NCI-H187 (cell line): ENCODE measurements around the gene GTF2H2C.
"Not testable (repeated sequence)": the region's sequence is repeated elsewhere in the genome, so short reads cannot be mapped to it uniquely, and the experiment has no call there.

ENCODE experiments used
- DNase-seq, 2 experiments: peaks; one replicate each; lab custom pipeline; 2025; lab: John Stamatoyannopoulos, UW

GTF2H2C gene

DNA sequence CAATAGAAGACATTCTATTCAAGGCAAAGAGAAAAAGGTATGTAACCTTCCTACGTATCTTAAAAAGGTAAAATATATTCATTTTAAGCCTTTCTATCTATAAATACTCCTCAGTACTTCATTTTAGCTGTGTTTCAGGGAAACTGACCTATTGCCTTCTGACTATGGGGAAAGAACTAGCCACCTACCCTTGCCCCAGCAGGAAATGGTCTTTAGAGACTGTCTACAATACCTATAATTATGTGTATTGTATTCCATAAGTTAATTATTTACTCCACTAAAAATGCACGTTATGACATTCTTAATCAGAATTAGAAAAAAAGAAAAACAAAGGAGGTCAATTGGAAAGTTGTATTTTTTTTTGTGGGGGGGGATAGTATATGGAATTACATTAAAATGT is 6.2 kb downstream of the GTF2H2C start:
- DNase-seq: not testable (repeated sequence)

DNA sequence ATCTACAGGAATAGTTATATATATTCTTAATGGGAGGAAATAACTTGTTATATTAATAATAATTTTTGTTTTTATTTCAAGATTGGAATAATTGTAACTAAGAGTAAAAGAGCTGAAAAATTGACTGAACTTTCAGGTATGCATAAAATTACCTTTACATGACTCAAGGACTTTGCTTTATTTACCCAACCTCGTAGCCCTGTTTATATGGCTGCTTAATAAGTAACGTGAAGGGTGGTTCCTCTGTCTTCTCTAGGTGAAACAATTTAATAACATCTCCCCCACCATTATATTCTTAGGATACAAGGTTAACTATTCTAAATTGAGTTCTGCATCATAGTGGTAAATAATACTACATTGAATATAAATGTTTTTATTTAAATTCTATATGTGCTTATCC is 8.1 kb downstream of the GTF2H2C start:
- not testable (repeated sequence) for DNase-seq

GRCh38 chr5:69583356-69583755 is 23.4 kb downstream of the GTF2H2C start:
- DNase-seq: not testable (repeated sequence)

- not testable (repeated sequence) for DNase-seq
These were observed 36.3 kb downstream of the GTF2H2C start for GRCh38 chr5:69596114-69596840.

DNA sequence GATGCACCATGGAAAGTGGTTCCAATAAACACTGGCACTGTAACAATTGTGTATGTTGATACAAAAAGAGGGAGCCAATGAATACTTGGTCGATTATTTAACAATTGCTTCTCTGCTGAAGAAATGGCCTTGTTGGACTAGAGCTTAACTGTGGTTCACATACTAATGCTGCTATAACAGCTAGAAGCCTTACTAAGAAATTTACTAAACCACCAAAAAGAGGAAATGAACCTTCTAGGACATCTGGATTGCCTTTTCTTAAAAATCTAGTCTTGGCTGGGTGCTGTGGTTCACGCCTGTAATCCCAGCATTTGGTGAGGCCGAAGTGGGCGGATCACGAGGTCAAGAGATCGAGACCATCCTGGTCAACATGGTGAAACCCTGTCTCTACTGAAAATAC is 42.0 kb downstream of the GTF2H2C start:
- not testable (repeated sequence) for DNase-seq

DNA sequence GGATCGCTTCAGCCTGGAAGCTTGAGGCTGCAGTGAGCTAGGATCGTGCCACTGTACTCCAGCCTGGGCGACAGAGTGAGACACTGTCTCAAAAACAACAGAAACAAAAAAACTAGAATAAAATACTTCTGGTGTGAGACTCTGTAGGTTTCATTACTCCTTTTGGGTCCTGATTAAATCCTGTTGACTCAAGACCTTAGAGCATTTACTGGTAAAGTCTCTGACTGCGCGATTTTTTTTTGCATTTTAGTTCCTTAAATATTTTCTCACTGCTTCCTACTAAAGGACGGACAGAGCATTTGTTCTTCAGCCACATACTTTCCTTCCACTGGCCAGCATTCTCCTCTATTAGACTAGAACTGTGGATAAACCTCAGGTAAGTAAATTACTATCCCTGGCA is 46.8 kb downstream of the GTF2H2C start:
- not testable (repeated sequence) for DNase-seq

GRCh38 chr5:69607750-69608149 is 47.8 kb downstream of the GTF2H2C start:
- not testable (repeated sequence) for DNase-seq

DNA sequence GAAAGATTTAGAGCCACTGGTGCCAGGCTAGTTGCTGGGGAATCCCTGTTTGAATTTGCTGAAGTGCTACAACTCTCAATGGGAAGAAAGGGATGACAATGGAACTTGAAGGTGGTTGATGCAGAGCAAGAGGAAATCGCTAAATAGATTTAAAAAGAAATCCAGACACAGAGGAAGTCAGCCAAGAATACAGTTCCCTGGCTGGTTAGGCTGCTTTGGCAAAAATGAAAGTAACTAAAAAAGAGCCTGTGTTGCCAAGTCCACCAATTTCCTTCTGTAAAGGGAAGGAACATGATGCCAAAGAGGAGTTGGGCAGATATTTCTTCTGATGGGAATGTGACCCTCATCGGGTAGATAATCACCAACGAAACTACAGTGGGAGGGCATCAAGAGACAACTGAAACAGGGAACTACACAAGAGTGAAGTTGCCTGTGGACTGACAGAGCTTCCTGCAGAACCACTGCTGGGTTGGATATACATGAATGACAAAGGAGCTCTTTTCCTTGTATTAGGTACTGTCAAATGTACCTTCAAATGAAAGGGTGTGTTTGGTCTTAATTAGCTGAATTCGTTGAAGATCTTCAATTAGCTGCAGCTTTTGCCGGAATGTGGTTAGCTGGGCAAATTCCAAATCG is 49.0 kb downstream of the GTF2H2C start:
- DNase-seq: not testable (repeated sequence)

- not testable (repeated sequence) for DNase-seq
These were observed 54.9 kb downstream of the GTF2H2C start for GRCh38 chr5:69614843-69615242.

DNA sequence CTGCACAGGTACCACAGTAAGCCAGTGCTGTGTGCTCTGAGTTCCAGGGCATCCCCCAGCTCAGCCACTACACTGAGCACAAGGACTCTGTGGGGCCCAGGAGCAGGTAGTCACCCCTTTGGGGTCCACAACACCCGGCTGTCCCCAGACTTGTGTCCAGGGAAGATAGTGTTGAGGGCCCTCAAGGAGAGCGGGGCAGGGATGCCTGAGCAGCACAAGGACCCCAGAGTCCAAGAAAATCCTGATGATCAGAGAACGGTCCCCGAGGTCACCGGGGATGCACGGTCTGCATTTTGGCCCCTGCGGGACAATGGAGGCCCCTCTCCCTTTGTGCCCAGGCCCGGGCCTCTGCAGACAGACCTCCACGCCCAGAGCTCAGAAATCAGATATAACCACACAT is 71.9 kb downstream of the GTF2H2C start:
- DNase-seq: not testable (repeated sequence)
